Astrocyte (in vitro differentiated cells and primary cell): ENCODE data around the gene FLT1.

ENCODE experiments used
- EZH2 ChIP-seq: IDR thresholded peaks from 2 replicates; pipeline ENCODE4 v1.6.1; 2012; ENCODE audit warnings: mild to moderate bottlenecking, low read length, inconsistent platforms; ENCODE audit not compliant: insufficient read depth
- TF ChIP-seq, protein P1 (sequence below): IDR thresholded peaks from 2 replicates; pipeline ENCODE4 v1.5.1; 2011; ENCODE audit warnings: low read depth, mild to moderate bottlenecking, inconsistent platforms, low read length, moderate library complexity; ENCODE audit not compliant: insufficient read depth

DNA sequence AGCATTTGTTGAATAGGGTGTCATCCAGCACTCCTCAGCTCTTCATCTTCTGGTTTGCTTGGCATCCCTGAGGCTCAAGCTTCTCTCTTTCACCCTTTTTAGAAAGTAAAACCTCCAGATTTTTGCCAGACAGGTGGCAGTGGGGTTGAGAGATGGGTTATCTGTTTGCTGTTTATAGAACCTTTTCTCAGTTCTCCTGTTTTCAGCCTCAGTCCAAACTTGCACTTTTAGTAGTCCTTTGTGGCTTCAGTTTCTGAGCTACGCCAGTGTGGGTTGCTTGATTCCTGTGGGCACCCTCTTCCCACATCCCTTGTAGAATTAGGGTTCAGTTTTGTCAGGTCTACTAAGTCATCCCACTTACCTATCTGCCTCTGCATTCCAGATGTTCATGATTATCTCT is 208.7 kb downstream of the FLT1 start:
- TF ChIP-seq, protein P1, sequence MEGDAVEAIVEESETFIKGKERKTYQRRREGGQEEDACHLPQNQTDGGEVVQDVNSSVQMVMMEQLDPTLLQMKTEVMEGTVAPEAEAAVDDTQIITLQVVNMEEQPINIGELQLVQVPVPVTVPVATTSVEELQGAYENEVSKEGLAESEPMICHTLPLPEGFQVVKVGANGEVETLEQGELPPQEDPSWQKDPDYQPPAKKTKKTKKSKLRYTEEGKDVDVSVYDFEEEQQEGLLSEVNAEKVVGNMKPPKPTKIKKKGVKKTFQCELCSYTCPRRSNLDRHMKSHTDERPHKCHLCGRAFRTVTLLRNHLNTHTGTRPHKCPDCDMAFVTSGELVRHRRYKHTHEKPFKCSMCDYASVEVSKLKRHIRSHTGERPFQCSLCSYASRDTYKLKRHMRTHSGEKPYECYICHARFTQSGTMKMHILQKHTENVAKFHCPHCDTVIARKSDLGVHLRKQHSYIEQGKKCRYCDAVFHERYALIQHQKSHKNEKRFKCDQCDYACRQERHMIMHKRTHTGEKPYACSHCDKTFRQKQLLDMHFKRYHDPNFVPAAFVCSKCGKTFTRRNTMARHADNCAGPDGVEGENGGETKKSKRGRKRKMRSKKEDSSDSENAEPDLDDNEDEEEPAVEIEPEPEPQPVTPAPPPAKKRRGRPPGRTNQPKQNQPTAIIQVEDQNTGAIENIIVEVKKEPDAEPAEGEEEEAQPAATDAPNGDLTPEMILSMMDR = no peak
- no peak for TF ChIP-seq EZH2
